HG02884 (cell line): ENCODE results near the gene ADCY7.

Experiments used
- ATAC-seq: cut with Tn5 transposase; IDR thresholded peaks from one replicate; pipeline ENCODE4 v1.9.1; 2021; ENCODE audit warnings: mild to moderate bottlenecking, moderate library complexity; ENCODE audit not compliant: unreplicated experiment

ADCY7 gene

DNA sequence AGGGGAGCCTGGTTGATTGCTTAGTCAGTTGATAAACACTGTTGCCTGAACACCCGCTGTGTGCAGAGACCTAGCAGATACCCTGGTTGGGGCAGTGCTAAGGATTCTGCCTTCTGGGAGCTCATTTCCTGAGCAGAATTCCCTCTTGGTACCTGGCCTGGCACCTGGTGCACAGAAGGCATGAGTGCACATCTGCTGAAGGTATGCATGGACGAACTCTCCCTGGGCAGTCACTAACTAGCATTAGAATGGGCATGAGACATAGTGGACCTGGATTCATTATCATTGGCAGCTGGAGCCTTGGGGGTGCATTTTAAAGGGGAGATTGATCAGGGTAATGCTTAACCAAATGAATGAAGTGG is 13.1 kb downstream of the ADCY7 start:
- ATAC-seq = no peak

DNA sequence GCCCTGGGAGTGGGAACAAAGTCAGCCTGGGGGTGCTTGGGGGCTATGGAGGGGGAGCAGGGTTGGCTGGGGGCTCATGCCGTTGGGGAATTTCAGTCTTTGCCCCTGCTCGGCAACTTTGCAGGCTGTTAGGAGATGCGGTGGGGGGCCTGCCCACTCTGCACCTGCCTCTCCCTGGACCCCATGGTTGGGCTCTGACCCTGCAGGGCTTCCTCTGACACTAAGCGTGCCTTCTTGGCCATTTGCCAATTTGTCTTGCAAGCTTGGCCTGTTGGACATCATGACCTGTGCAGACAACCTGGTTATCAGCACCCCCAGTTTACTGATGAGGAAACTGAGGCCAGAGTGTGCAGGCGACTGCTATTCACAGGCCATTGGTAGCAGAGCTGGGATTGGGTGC is 14.6 kb downstream of the ADCY7 start:
- no peak for ATAC-seq

DNA sequence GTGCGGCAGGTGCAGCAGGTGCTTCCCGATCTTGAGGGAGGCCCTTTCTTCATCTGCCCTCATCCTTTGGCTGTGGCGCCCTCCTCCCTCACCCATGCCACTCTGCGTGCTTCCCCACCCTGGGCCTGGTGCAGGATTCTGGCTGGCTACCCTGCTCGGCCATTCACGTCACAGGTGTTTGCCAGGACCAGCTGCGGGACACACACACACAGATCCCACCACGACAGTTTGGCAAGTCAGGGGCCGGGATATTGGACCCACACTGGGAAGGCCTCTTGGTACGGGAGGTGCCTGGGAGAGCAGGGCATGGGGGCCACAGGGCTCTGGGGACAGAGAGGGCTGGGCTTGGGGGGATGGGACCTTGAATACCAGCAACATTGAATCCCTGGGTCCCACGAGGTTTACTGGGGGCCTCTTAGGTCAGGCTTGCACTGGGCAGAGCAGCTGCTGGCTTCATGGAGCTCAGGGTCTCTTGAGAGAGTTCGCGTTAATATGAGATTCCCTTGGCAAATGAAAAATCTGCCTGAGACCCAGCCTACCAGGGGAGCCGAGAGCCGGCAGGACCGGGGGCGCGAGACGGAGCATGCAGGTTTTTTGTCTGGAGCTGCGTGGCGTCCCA is 15.1 kb downstream of the ADCY7 start:
- no peak for ATAC-seq

DNA sequence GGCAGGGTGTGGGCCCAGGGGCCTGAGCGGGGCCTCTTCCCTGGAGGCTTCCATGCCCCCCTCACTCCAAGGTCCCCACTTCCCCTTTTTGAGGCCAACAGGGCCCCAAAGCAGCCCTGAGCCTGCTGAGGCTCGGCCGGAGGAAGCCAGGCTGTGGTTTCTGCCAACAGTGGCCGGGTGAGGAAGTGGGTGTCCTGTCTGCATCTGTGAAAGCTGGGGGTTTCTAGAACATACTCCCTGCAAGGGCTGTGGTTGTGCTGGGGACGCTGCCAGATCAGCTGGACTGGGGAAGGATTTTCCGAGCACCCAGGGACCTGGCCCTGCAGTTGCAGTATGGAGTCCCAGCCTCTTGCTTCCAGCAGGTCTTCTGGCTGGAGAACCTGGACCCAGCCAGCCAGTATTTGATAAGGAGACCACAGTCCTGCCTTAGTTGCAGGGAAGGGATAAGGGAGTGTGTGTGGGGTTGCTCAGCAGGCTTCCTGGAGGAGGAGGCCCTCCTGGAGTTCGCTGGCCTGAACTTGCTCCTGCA is 15.7 kb downstream of the ADCY7 start:
- ATAC-seq = peak; percentile 88

DNA sequence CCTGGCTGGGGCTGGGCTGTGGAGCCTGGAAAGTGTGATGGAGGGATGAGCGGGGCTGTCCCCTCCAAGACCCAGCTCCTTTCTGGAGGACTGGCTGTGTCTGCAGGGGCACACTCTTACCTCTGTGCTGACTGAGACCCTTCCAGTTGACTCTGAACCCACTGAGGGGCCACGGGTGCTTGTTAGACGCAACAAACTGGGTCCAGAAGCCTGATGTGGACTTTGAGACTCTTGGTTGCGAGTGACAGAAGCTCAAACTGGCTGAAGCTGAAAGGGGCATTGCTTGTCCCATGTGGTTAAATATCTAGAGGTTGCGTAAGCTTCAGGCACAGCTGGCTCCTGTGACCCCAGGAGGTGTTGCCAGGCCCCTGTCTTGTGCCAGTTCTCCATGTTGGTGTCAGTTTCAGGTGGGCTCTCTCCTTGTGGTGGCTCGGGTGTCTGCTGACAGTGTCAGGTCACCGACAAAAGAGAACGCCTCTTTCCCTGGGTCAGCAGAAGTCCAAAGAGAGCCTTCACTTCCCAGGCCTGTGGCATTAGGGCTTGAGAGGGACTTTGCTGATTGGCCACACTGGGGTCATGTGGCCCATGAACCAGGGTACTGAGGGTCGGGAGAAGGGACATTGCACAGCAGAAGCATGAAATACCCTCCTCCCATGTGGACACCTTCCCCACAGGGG is 16.7 kb downstream of the ADCY7 start:
- no peak for ATAC-seq

DNA sequence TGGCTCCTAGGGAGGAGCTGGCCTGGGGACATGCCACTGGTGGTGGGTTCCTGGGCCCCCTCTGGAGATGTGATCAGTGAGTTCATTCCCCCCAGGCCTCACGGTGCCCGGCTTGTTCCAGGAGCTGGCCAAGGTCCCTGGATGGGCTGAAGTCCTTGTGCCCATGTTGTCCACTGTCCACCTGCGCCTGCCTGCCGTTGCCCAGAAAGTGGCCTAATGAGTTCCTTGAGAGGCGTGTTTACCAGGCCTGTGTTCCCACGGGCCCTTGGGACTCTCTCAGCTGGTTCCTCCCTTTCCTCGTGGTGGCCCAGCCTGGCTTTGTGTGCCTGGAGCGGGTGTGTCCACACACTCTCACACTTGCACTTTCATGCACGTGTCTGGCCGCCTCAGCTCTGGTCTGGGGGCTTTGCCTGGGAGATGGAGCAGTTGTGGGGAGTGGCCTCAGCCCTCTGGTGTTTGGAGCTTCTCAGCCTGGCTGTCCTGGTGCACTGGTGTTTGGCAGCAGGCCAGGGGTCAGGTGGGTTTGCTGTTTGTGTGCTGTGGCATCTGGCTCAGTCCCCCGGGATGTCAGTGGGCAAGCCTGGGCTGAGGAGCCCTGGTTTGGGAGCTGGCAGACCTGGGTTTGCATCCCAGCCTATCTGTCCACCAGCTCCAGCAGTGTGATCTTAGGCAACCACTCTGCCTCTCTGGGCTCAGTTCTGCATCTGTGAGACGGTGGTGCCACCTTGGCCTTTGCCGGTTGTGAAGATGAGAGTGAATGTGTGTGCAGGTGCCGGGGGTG is 18.0 kb downstream of the ADCY7 start:
- no peak for ATAC-seq

DNA sequence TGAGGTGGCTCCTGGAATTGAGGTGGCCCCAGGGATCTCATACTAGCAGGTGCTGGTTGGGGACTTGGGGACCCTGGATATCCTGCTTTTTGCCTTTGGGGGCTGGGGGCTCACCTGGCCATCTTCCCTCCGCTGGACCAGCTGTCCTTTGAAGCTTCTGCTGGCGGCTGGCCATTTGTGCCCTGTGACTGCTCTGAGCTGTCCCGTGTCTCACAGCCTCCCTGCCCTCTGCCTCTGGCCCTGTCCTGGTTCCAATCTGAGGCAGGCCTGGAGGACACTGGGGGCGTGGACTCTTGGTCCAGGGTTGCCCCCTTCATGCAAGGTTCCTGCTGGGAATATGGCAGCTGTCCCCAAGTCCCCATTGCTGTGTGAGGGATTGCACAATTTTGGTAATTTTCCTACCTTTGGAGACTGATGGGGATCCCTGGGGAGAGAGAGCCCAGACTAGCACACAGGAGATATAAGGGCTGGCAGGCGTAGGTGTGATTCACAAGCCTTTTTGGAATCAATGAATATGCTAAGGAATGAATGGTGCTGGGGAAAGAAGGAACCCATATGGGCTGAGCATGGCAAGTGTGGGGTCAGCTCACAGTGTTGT is 19.2 kb downstream of the ADCY7 start:
- ATAC-seq = no peak

DNA sequence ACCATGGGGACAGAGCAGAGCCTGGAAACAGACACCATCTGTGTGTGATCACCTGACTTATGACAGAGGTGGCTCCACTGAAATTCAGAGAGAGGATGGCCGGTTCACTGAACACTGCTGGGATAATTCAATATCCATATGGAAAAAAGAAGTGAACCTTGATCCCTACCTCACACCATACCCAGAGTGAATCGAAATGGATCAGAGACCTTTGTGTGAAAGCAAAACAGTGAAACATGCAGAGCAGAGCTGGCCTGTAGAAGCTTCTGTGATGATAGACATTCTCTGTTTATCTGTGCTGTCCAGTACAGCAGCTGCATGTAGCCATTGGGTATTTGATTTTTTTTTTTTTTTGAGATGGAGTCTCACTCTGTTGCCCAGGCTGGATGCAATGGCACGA is 20.3 kb downstream of the ADCY7 start:
- ATAC-seq = no peak

DNA sequence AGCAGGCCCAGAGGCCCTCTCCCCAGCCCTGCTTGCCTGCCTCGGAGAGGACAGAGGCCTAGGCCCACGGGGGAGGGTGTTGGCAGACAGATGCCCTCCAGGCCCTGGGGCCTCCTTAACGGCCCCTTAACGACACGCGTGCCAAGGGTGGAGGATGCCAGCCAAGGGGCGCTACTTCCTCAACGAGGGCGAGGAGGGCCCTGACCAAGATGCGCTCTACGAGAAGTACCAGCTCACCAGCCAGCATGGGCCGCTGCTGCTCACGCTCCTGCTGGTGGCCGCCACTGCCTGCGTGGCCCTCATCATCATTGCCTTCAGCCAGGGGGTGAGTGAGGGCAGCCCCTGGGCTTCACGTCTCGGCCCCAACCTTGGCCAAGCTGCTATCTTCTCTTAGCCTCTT is 21.7 kb downstream of the ADCY7 start:
- ATAC-seq = no peak

DNA sequence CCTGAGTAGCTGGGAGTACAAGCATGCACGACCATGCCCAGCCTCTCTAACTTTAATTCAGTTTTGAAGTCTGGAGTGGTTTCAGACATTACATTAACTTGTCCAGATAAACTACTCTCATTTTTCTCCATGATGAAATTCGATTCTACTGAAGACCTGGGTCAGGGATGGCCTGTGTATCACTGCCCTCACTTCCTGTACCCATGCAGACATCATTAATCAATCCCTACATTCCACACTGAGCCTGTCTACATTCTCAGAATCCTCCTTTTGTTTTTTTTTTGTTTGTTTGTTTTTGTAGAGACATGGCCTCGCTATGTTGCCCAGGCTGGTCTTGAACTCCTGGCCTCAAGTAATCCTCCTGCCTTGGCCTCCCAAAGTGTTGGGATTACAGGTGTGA is 22.6 kb downstream of the ADCY7 start:
- no peak for ATAC-seq

DNA sequence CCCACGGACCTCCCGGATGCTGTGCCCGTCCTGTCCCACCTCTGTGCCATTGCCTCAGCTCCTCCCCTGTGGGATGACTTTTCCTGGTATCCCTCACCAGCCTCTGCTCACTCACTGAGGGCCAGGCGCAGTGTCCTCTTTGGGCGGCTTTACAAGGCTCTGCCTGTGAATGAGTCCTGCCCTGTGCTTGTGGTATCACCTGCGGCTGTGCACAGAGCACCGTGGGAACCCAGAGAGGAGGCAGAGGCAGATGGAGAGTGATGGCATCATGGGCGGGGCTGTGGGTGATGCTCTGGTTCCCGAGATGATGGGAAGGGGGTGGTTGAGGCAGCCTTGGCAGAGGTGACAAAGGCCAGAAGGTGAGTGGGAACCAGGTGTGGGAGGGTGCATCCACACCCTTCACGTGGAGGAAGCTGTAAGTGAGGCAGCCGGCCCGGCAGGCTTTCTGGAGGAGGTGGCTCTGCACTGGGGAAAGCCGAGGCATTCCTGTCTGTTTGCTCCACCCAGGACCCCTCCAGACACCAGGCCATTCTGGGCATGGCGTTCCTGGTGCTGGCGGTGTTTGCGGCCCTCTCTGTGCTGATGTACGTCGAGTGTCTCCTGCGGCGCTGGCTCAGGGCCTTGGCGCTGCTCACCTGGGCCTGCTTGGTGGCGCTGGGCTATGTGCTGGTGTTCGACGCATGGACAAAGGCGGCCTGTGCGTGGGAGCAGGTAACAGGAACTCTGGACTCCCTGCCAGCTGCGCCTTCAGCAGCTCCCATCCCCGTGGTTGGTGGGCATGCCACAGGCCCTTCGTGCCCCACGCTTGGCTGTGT is 23.8 kb downstream of the ADCY7 start:
- ATAC-seq = no peak

DNA sequence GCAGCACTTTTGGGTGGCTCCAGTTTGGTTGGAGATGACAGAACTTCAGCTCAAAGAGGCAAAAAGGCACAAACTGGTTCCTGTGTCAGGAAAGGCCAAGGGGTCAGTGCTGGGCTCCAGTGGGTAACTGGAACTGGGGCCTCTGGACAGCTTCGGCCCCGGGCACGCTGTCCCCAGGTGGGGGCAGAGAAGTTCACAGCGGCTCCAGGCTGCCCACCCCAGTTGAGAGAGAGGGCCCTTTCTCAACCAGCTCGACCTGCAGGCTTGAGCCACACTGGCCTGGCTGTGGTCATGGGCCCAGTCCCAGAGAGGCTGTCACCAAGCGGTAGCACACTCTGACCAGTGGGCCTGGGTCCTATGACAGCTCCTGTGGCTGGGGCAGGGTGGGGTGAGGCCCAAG is 24.5 kb downstream of the ADCY7 start:
- ATAC-seq = no peak

DNA sequence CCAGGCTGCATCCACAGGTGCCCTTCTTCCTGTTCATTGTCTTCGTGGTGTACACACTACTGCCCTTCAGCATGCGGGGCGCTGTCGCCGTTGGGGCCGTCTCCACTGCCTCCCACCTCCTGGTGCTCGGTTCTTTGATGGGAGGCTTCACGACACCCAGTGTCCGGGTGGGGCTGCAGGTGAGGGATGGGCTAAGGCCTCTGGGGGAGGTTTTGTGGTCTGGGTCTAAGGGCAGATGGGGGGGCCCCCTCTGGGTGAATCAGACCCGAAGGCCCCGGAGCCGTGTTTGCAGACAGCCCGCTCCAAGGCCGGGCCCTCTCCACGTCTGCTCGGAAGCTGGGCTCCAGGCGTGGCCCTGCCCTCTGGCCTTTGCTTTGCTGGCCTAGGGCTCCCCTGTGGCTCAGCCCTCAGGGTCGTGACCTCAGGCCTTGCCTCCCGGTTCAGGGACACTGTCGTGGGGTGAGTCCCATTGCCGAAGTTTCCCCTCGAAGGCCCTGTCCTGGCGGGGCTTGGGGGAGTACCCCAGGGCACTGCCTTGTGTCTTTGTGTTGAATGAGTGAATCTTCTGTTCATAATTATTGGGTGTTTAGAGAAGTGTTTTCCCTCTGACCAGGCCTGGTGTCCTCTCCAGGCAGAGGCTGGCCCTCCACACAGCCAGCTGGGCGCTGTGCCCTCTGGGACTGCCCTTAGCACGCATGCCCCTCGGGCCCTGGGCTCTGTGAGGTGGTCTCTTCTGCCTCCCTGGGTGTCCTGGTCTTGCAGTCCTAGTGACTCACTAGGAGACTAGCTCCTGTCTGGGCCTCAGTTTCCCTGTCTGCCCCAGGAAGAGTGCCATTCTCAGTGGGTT is 25.6 kb downstream of the ADCY7 start:
- ATAC-seq = no peak

DNA sequence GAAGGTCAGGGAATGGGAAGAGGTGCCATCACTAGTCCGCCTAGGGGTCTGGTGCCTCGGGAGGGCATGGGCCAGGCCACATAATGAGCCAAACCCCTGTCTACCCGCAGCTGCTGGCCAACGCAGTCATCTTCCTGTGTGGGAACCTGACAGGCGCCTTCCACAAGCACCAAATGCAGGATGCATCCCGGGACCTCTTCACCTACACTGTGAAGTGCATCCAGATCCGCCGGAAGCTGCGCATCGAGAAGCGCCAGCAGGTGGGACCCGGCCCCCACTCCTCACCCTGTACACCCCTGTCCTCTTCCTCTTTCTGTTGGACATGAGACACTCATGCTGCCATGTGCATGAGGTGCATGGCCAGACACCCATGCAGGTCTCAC is 26.2 kb downstream of the ADCY7 start:
- ATAC-seq = no peak

DNA sequence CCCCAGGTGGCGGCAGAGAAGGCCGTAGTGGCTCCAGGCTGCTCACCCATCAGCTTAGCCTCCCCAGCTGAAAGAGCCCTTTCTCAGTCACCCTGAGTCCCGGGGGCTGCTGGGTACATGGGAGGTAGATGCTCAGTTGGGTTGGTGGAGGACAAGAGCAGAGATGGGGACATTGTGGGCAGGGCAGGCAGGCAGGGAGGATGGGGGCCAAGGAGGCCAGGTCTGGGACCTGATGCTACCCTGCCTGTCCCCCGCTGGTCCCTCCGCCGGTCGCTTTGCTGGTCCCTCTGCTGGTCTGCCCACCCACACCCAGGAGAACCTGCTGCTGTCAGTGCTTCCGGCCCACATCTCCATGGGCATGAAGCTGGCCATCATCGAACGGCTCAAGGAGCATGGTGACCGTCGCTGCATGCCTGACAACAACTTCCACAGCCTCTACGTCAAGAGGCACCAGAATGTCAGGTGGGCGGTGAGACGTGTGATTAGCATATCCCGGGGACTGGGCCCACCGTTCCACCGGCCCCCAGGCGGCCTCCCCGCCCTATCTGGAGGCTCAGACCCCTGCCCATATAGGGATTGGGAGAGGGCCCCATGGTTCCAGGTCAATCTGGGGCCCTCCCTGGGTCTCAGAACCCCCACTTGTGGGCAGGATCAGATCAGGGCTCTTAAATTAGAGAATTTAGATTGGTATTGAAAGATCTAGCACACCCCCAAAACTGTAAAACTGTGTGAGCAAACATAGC is 26.9 kb downstream of the ADCY7 start:
- ATAC-seq = no peak

DNA sequence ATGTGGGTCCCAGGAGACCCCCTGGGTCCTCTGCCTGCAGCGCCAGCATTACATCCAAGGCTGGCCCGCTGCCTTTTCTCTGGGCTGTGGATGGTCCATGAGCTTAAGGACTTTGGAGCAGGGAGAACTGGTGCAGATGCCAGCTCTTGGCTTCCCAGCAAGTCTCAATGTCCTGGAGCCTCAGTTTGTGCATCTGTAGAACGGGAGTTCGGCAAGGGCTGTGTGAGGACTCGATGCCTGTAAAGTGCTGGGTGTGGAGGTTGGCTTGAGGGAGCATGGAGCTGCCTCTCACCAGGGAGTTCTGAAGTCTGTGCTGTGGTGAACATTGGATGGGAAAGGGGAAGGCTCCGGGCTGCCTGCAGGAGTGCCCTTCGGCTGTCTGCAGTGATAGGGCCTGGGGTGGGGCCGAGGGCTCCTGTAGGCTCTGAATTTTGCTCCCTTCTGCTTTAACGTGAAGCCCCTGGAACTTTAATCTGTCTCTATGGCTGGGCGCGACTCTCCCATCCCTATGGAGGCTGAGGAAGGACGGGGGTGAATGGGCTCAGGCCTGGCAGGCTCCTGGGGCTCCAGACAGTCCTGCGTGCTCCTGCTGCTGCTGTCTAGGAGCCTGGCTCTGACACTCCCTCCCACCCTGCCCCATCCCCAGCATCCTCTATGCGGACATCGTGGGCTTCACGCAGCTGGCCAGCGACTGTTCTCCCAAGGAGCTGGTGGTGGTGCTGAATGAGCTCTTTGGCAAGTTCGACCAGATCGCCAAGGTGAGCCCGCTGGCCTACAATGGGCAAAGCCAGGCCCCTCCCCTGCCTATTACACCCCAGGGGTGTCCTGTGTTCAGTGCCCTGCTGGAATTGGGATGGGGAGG is 27.9 kb downstream of the ADCY7 start:
- no peak for ATAC-seq

DNA sequence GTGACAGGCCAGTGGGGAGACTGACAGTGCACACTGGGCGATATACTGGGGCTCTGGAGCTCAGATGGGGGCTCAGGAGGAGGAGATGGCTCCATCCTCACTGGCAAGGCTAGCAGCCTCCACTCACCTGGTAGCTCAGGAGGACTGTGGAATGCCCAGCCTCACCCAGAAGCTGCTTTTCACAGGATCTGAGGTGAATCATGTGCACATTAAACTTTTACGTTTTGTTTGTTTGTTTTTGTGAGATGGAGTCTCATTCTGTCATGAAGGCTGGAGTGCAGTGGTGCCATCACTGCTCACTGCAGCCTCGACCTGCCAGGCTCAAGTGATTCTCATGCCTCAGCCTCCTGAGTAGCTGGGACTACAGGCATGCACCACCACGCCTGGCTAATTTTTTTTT is 28.6 kb downstream of the ADCY7 start:
- no peak for ATAC-seq

DNA sequence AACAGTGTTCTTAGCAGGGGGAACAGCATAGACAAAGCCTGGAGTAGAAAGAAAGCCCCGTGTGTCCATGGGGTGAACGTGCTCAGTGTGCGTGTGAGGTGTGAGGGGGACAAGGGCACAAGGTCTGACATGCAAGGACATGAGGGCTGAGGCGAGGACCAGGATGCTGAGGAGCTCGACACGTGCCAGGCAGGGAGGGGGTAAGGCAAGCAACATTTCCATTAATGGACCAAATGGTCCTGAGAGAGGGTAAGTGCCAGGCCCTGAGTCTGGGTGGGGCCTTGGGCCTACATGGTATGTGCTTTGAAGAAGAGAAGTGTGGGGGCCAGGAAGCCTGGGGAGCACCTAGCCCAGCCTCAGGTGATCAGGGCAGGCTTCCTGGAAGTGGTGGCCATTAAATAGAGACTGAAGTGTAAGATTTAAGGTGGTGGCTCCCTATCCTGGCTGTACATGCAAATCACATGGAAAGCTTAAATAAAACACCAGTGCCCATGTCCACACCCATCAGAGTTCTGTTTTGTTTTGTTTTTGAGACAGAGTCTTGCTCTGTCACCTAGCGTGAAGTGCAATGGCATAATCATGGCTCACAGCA is 29.3 kb downstream of the ADCY7 start:
- ATAC-seq = no peak
